ENCODE data around the gene ANKH. TPM values are rescaled to one million over a fixed set of nuclear protein-coding genes. Genes with fewer than 3 reads are reported as not detected.

The ANKH gene
- total RNA-seq, 2 experiments from 2014 or later: 123 to 128 TPM

DNA sequence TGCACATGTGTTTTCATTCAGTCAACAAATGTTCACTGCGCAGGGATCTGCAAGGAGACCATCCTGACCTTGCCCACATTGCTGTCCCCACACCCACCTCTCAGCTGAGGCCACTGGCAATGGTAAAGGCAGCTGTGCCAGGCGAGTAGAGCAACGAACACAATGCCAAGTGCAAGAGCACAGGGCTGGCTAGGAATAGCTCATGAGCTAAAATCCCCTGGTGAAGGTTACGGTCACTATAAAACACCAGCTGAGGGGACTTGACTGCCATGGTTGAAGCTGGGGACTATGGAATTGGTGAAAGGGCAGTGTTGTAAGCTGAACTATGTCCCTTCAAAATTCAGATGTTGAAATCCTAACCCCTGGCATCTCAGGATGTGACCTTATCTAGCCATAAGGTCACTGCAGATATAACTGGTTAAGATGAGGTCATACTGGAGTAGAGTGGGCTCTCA, 111.0 kb downstream of the ANKH start:
- POLR2A ChIA-PET: interaction anchor here (0.5 kb wide), 1 partner anchor 83 kb away, joined by 4 read pairs; no protein-coding TSS in a partner anchor
- CTCF ChIA-PET: no interaction called here

DNA sequence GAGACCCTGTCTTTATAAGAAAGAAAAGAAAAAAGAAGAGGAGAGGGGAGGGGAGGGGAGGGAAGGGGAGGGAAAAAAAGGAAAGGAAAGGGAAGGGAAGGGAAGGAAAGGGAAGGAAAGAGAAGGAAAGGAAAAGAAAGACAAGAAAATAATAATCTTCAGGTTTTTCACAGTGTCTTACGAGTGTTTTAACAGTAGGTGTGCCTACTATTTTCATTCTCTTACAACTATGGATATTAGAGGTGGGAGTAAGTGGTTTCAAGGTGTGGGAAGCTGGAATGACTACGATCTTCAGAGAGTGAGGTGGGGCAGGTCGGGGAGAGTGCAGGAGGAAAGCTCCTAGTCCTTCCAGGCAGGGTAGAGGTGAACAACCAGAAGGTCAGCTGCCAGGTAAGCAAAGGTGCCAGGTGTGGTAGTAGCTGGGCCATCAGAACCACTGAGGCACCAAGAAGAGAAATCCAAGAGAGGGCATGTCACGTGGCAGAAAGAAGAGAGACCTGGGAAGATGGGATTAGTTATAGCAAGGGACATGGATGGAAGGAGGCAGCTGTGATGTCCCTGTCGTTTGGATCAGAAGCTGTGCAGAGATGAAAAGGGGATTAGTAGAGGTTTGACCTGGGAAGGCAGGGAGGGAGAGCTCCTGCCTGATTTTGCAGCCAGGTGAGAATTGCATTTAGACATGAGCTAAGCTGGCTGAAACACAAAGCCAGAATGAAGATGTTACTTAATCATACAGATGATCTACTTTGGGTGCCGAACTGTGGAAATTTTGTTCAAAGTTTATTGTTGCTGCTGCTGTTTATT, 111.6 kb downstream of the ANKH start:
- H3K27ac Mint-ChIP-seq: no peak overlapping the region
- H3K36me3 Mint-ChIP-seq: peaks cover 4% of the 10 kb centered on the region
- intact Hi-C loops (cut with micrococcal nuclease): no loop called here
- H3K27me3 Mint-ChIP-seq: no peaks in the 10 kb centered on the region
- no peaks in the 10 kb centered on the region for H3K9me3 Mint-ChIP-seq
- DNase-seq: no peak
- ChIA-PET CTCF (interaction anchor here (0.9 to 1.9 kb wide), 2 partner anchors 8 to 243 kb away, joined by 3 to 5 read pairs; no protein-coding TSS in a partner anchor), POLR2A (interaction anchor here (0.5 kb wide), 1 partner anchor 83 kb away, joined by 4 read pairs; no protein-coding TSS in a partner anchor)
- no peak overlapping the region for H3K4me3 Mint-ChIP-seq
- H3K4me1 Mint-ChIP-seq (ENCODE audit: low read depth): no peaks in the 10 kb centered on the region

More for the DNA sequence above, 111.0 kb downstream of the ANKH start:
- DNase-seq: no peak
- Mint-ChIP-seq H3K36me3 (peaks cover 4% of the 10 kb centered on the region), H3K4me1 (ENCODE audit: low read depth) (no peaks in the 10 kb centered on the region), H3K27me3 (no peaks in the 10 kb centered on the region), H3K27ac (no peak overlapping the region), H3K4me3 (no peak overlapping the region), H3K9me3 (no peaks in the 10 kb centered on the region)
- intact Hi-C loops (cut with micrococcal nuclease): no loop called here

DNA sequence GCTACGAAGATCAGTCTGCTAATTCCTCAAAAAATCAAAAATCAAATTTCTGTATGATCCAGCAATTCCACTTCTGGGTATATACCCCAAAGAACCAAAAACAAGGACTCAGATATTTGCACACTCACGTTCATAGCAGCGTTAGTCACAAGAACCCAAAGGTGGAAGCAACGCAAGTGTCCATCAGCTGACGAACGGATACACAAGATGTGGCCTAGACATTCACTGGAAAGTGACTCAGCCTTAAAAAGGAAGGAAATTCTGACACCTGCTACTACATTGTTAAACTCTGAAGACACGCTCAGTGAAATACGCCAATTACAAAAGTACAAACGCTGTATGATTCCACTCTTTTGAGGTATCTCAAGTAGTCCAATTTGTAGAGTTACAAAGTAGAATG, 113.7 kb downstream of the ANKH start:
- intact Hi-C loops (cut with micrococcal nuclease): no loop called here
- Mint-ChIP-seq H3K27ac (no peak overlapping the region), H3K36me3 (peaks cover 16% of the 10 kb centered on the region), H3K4me1 (ENCODE audit: low read depth) (no peaks in the 10 kb centered on the region), H3K9me3 (no peaks in the 10 kb centered on the region), H3K4me3 (no peak overlapping the region), H3K27me3 (no peaks in the 10 kb centered on the region)
- DNase-seq: no peak
- POLR2A ChIA-PET: no interaction called here
- CTCF ChIA-PET: interaction anchor here (1.9 kb wide), 1 partner anchor 10 kb away, joined by 5 read pairs; no protein-coding TSS in a partner anchor

GRCh38 chr5:14756478-14756877, 115.1 kb downstream of the ANKH start:
- no peaks in the 10 kb centered on the region for H3K4me1 Mint-ChIP-seq (ENCODE audit: low read depth)
- H3K9me3 Mint-ChIP-seq: no peaks in the 10 kb centered on the region
- POLR2A ChIA-PET: no interaction called here
- intact Hi-C loops (cut with micrococcal nuclease): no loop called here
- H3K27me3 Mint-ChIP-seq: no peaks in the 10 kb centered on the region
- CTCF ChIA-PET: no interaction called here
- H3K4me3 Mint-ChIP-seq: no peak overlapping the region
- H3K27ac Mint-ChIP-seq: no peak overlapping the region
- H3K36me3 Mint-ChIP-seq: peaks cover 21% of the 10 kb centered on the region
- DNase-seq: no peak

- POLR2A ChIA-PET: no interaction called here
Measured at GRCh38 chr5:14753947-14754346, 117.6 kb downstream of the ANKH start.

DNA sequence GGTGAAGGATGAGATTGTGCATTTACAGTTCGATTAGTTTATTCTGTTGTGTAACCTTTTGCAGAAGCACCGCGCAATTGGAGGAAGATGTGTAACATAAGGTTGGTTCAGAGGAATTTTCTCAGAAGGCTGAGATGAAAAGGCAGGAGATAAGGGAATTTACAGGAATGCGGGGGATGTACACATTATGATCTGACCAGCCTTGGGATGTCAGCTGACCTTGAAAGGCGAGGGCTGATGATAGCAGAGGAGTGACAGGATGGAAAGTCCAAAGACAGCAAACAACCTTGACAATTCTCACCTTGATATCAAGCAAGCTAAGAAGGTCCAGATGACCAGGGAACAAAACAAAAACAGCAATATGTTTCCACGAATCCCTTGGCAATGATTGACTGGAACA, 118.3 kb downstream of the ANKH start:
- CTCF ChIA-PET: no interaction called here

More at GRCh38 chr5:14753947-14754346, 117.6 kb downstream of the ANKH start:
- no peaks in the 10 kb centered on the region for H3K4me1 Mint-ChIP-seq (ENCODE audit: low read depth)
- DNase-seq: no peak
- intact Hi-C loops (cut with micrococcal nuclease): no loop called here
- CTCF ChIA-PET: no interaction called here
- H3K27ac Mint-ChIP-seq: no peak overlapping the region
- H3K9me3 Mint-ChIP-seq: no peaks in the 10 kb centered on the region
- H3K36me3 Mint-ChIP-seq: peaks cover 29% of the 10 kb centered on the region
- H3K27me3 Mint-ChIP-seq: no peaks in the 10 kb centered on the region
- no peak overlapping the region for H3K4me3 Mint-ChIP-seq

GRCh38 chr5:14752497-14753071, 119.0 kb downstream of the ANKH start:
- no peaks in the 10 kb centered on the region for H3K27me3 Mint-ChIP-seq
- H3K36me3 Mint-ChIP-seq: peaks cover 37% of the 10 kb centered on the region
- CTCF ChIA-PET: interaction anchor here (0.6 kb wide), 1 partner anchor 251 kb away, joined by 3 read pairs; no protein-coding TSS in a partner anchor
- H3K4me1 Mint-ChIP-seq (ENCODE audit: low read depth): no peaks in the 10 kb centered on the region
- intact Hi-C loops (cut with micrococcal nuclease): no loop called here
- no peaks in the 10 kb centered on the region for H3K9me3 Mint-ChIP-seq
- POLR2A ChIA-PET: no interaction called here
- H3K4me3 Mint-ChIP-seq: no peak overlapping the region
- DNase-seq: no peak
- H3K27ac Mint-ChIP-seq: no peak overlapping the region

More for the DNA sequence above, 118.3 kb downstream of the ANKH start:
- DNase-seq: no peak
- H3K4me1 Mint-ChIP-seq (ENCODE audit: low read depth): no peaks in the 10 kb centered on the region
- H3K27ac Mint-ChIP-seq: no peak overlapping the region
- H3K9me3 Mint-ChIP-seq: no peaks in the 10 kb centered on the region
- intact Hi-C loops (cut with micrococcal nuclease): no loop called here
- peaks cover 34% of the 10 kb centered on the region for H3K36me3 Mint-ChIP-seq
- POLR2A ChIA-PET: no interaction called here
- no peaks in the 10 kb centered on the region for H3K27me3 Mint-ChIP-seq
- no peak overlapping the region for H3K4me3 Mint-ChIP-seq

DNA sequence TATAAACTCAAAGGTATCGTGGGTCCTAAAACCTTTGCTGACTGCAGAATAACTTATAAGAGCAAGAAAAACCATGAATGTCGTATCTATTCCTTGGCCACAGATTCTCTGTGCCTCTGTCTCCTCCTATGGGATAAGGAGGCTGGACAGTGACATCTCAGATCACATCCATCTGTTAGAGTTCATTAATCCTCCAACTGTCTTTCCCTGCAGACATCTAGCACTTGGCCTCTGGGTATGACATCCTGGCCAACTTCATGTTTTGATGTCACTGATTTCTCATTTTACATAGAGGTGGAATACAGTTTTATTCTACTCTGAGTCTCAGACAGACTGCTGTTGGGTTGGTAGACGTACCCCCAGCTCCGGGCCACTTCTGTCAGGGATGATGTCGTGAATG, 120.9 kb downstream of the ANKH start:
- ChIA-PET CTCF (no interaction called here), POLR2A (no interaction called here)
- intact Hi-C loops (cut with micrococcal nuclease): no loop called here
- Mint-ChIP-seq H3K27me3 (no peaks in the 10 kb centered on the region), H3K36me3 (peaks cover 45% of the 10 kb centered on the region), H3K4me3 (no peak overlapping the region), H3K9me3 (no peaks in the 10 kb centered on the region), H3K27ac (no peak overlapping the region), H3K4me1 (ENCODE audit: low read depth) (no peaks in the 10 kb centered on the region)
- DNase-seq: no peak

DNA sequence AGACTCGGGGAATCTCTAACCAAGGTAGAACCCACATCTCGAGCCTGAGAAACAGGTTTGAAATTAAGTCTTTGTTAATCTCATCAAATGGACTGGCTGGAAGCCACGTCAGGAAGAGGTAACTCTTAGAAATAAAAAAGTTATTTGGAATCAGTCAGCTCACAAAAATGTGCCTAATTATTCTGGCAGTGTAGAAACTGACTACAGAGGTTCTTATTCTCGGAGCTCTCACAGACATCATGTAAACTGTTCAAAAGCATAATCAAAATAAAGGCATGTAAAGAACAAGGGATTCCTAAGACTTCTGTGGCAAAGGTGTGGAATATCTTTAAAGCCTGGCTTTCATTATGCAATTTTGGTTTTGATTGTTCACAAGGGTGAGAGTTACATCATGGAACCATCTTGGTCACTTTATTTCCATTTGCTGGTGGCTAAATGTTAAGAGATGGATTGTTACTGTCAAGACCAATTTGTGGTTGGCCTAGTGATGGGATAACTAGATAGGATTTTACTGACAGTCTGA, 121.9 kb downstream of the ANKH start:
- Mint-ChIP-seq H3K27me3 (no peaks in the 10 kb centered on the region), H3K27ac (no peak overlapping the region), H3K36me3 (peaks cover 46% of the 10 kb centered on the region), H3K9me3 (no peaks in the 10 kb centered on the region), H3K4me1 (ENCODE audit: low read depth) (no peaks in the 10 kb centered on the region), H3K4me3 (no peak overlapping the region)
- ChIA-PET POLR2A (interaction anchor here (0.5 kb wide), 1 partner anchor 1823 kb away, joined by 3 read pairs; no protein-coding TSS in a partner anchor), CTCF (interaction anchor here (0.8 kb wide), 1 partner anchor 23 kb away, joined by 5 read pairs; no protein-coding TSS in a partner anchor)
- intact Hi-C loops (cut with micrococcal nuclease): no loop called here
- DNase-seq: no peak

GRCh38 chr5:14748180-14748900, 123.2 kb downstream of the ANKH start:
- no peaks in the 10 kb centered on the region for H3K4me1 Mint-ChIP-seq (ENCODE audit: low read depth)
- no peak for DNase-seq
- CTCF ChIA-PET: interaction anchor here (0.8 to 0.9 kb wide), 2 partner anchors 21 to 44 kb away, joined by 3 to 5 read pairs; no protein-coding TSS in a partner anchor
- intact Hi-C loops (cut with micrococcal nuclease): no loop called here
- POLR2A ChIA-PET: no interaction called here
- no peak overlapping the region for H3K4me3 Mint-ChIP-seq
- peaks cover 43% of the 10 kb centered on the region for H3K36me3 Mint-ChIP-seq
- H3K27me3 Mint-ChIP-seq: no peaks in the 10 kb centered on the region
- H3K27ac Mint-ChIP-seq: no peak overlapping the region
- no peaks in the 10 kb centered on the region for H3K9me3 Mint-ChIP-seq

DNA sequence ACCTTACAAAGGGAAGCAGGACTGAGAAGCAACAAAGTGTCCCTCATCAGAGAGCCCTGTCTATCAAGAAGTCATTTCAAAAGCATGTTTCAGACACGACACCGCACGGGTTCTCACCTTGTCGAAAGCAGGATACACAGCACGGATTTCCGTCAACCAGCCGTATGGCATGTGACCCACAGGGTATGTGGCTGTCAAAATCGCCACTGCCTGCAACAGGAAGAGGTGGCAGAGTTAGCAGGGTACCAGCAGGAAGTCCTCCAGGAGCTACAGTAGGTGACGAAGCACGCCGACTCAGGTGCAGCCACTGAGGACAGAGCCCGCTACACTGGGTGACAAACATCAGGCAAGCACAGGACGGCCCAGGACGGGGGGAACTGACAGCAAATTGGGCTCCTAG, 125.8 kb downstream of the ANKH start:
- Mint-ChIP-seq H3K27ac (no peak overlapping the region), H3K27me3 (no peaks in the 10 kb centered on the region), H3K4me1 (ENCODE audit: low read depth) (no peaks in the 10 kb centered on the region), H3K4me3 (no peak overlapping the region), H3K36me3 (peaks cover 43% of the 10 kb centered on the region), H3K9me3 (no peaks in the 10 kb centered on the region)
- ChIA-PET POLR2A (interaction anchor here (0.6 kb wide), 1 partner anchor 126 kb away, joined by 3 read pairs; the partner anchor contains the start of gene ANKH), CTCF (interaction anchor here (3.4 kb wide), 1 partner anchor 18 kb away, joined by 11 read pairs; no protein-coding TSS in a partner anchor)
- DNase-seq: peak; percentile 17
- intact Hi-C loops (cut with micrococcal nuclease): no loop called here

DNA sequence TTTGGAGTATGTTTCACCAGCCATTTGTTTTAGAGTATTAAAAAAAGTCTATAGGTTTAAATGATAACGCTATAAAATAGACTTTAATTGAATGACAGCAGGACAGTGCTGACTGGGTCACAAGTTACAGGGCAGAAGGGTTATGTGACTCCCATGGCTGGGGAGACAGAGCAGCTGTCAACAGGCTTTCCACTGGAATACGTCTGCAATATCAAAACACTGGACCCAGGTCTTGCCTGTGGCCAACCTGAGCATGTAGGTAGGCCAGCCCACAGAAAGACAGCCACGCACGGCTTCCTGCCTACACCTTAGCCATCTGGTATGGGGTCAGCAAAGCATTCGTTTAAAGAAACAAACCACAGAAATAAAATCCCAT, 126.4 kb downstream of the ANKH start:
- POLR2A ChIA-PET: interaction anchor here (0.6 kb wide), 1 partner anchor 126 kb away, joined by 3 read pairs; the partner anchor contains the start of gene ANKH

More for the DNA sequence above, 126.4 kb downstream of the ANKH start:
- intact Hi-C loops (cut with micrococcal nuclease): no loop called here
- CTCF ChIA-PET: interaction anchor here (3.4 kb wide), 1 partner anchor 18 kb away, joined by 11 read pairs; no protein-coding TSS in a partner anchor
- no peaks in the 10 kb centered on the region for H3K9me3 Mint-ChIP-seq
- H3K4me3 Mint-ChIP-seq: no peak overlapping the region
- no peaks in the 10 kb centered on the region for H3K4me1 Mint-ChIP-seq (ENCODE audit: low read depth)
- no peak overlapping the region for H3K27ac Mint-ChIP-seq
- peaks cover 40% of the 10 kb centered on the region for H3K36me3 Mint-ChIP-seq
- DNase-seq: no peak
- no peaks in the 10 kb centered on the region for H3K27me3 Mint-ChIP-seq

Data from activated CD4-positive, alpha-beta memory T cell treated with anti-CD3 and anti-CD28 coated beads for 36 hours (primary cell).